Activated CD4-positive, alpha-beta T cell treated with anti-CD3 and anti-CD28 coated beads for 36 hours (primary cell): ENCODE measurements around the gene CHTOP. TPM values are rescaled to one million over a fixed set of nuclear protein-coding genes. Genes with fewer than 3 reads are reported as not detected.
"Not testable (repeated sequence)": the region's sequence is repeated elsewhere in the genome, so short reads cannot be mapped to it uniquely, and the experiment has no call there.

Experiments used
- ATAC-seq: fragments of 200-7000 bp; cut with Tn5 transposase; one replicate; pipeline ENCODE4 v1.10.0; 2021; ENCODE audit warnings: mild to moderate bottlenecking, moderate library complexity
- CTCF ChIA-PET: fragments of 350-600 bp; sonication (Branson Sonifier 250); formaldehyde crosslinking; loops from one replicate; lab custom pipeline; 2021; ENCODE audit warnings: antibody characterized with exemption; lab: Charles Lee
- POLR2A ChIA-PET: fragments of 350-600 bp; sonication (Branson Sonifier 250); formaldehyde crosslinking; loops from one replicate; lab custom pipeline; 2021; ENCODE audit warnings: antibody characterized with exemption, inconsistent platforms; lab: Charles Lee
- DNase-seq: peaks from one replicate; pipeline ENCODE4 v3.0.0-alpha.2; 2020
- H3K27ac Mint-ChIP-seq: one replicate; pipeline ENCODE4 v1.8.0; 2021; ENCODE audit warnings: mixed read lengths
- H3K27me3 Mint-ChIP-seq: one replicate; pipeline ENCODE4 v1.8.0; 2021; ENCODE audit warnings: mixed read lengths
- H3K36me3 Mint-ChIP-seq: one replicate; pipeline ENCODE4 v1.8.0; 2021; ENCODE audit warnings: low read depth, mixed read lengths
- H3K4me1 Mint-ChIP-seq: one replicate; pipeline ENCODE4 v1.8.0; 2021; ENCODE audit warnings: mixed read lengths
- H3K4me3 Mint-ChIP-seq: one replicate; pipeline ENCODE4 v1.8.0; 2021; ENCODE audit warnings: mild to moderate bottlenecking, moderate library complexity, mixed read lengths
- H3K9me3 Mint-ChIP-seq: one replicate; pipeline ENCODE4 v1.8.0; 2021; ENCODE audit warnings: low read depth, mixed read lengths
- intact Hi-C, 2 experiments: fragments of 100-400 bp; cut with DNase I in 1 of 2; cut with micrococcal nuclease in 1 of 2; formaldehyde crosslinking; loops; one replicate each; pipeline versions ENCODE4 v1.14.2 to v1.15.1; 2022 to 2024; cut with DNase I, micrococcal nuclease
- total RNA-seq, 2 experiments: library from RNA; stranded (reverse); gene quantifications; one replicate each; pipeline ENCODE4 v1.2.3, GENCODE V29; 2021

Gene CHTOP
- 10 to 100 TPM; 85.1 to 91.4 TPM for total RNA-seq

GRCh38 chr1:153633754-153634665 is at the start of gene CHTOP:
CHTOP (plus strand) TSS chr1:153634066; CDS start chr1:153636589, 2,523 bp downstream.
- no peaks in the 10 kb centered on the region for H3K9me3 Mint-ChIP-seq
- H3K27me3 Mint-ChIP-seq: no peaks in the 10 kb centered on the region
- H3K36me3 Mint-ChIP-seq: peaks cover 36% of the 10 kb centered on the region
- H3K27ac Mint-ChIP-seq: peak within 1 kb of the TSS; percentile 98
- ATAC-seq: peak; percentile 93
- peak within 1 kb of the TSS; percentile 98 for H3K4me3 Mint-ChIP-seq
- peaks cover 50% of the 10 kb centered on the region for H3K4me1 Mint-ChIP-seq
- DNase-seq: peak; percentile 98
- CTCF ChIA-PET: interaction anchor here (0.8 to 2.5 kb wide), 16 partner anchors 9 to 352 kb away, joined by 3 to 18 read pairs (median 5); partner anchors contain the start of genes ILF2, RAB13, S100A14 and S100A2
- intact Hi-C loops: loop anchor here (1.0 to 5.0 kb wide), 15 partner anchors 17 to 1599 kb away; partner anchors contain the start of genes SNAPIN (in 2 of the 2), GATAD2B (in 1 of the 2), INTS3 (in 1 of the 2) and JTB (in 1 of the 2)
- POLR2A ChIA-PET: interaction anchor here (0.6 to 1.8 kb wide), 21 partner anchors 9 to 1566 kb away, joined by 3 to 13 read pairs (median 4); partner anchors contain the start of genes DENND4B, ILF2, RPS27 and S100A4

- ATAC-seq: no peak
- H3K4me1 Mint-ChIP-seq: no peaks in the 10 kb centered on the region
- intact Hi-C loops: no loop called here
- H3K4me3 Mint-ChIP-seq: no peak overlapping the region
- no peaks in the 10 kb centered on the region for H3K9me3 Mint-ChIP-seq
- POLR2A ChIA-PET: no interaction called here
- H3K27me3 Mint-ChIP-seq: peaks cover 9% of the 10 kb centered on the region
- no peaks in the 10 kb centered on the region for H3K36me3 Mint-ChIP-seq
- no peak overlapping the region for H3K27ac Mint-ChIP-seq
- CTCF ChIA-PET: interaction anchor here (0.8 to 1.5 kb wide), 4 partner anchors 14 to 167 kb away, joined by 3 to 4 read pairs (median 4); no protein-coding TSS in a partner anchor
- DNase-seq: no peak
Observed at GRCh38 chr1:153585006-153585405, 48.9 kb upstream of the CHTOP start.

- Mint-ChIP-seq H3K9me3 (no peaks in the 10 kb centered on the region), H3K4me1 (no peaks in the 10 kb centered on the region), H3K36me3 (no peaks in the 10 kb centered on the region), H3K27me3 (peaks cover 9% of the 10 kb centered on the region), H3K4me3 (no peak overlapping the region), H3K27ac (no peak overlapping the region)
- DNase-seq: no peak
- CTCF ChIA-PET: interaction anchor here (1.1 to 1.6 kb wide), 3 partner anchors 16 to 52 kb away, joined by 3 to 4 read pairs (median 3); no protein-coding TSS in a partner anchor
- ATAC-seq: no peak
- intact Hi-C loops: no loop called here
- POLR2A ChIA-PET: no interaction called here
Observed at GRCh38 chr1:153586347-153586746, 47.5 kb upstream of the CHTOP start.

- Mint-ChIP-seq H3K27me3 (peaks cover 9% of the 10 kb centered on the region), H3K4me1 (no peaks in the 10 kb centered on the region), H3K9me3 (no peaks in the 10 kb centered on the region), H3K27ac (no peak overlapping the region), H3K36me3 (no peaks in the 10 kb centered on the region), H3K4me3 (no peak overlapping the region)
- ChIA-PET POLR2A (no interaction called here), CTCF (interaction anchor here (0.7 to 1.6 kb wide), 3 partner anchors 20 to 53 kb away, joined by 3 to 4 read pairs (median 3); no protein-coding TSS in a partner anchor)
- DNase-seq (no peak), ATAC-seq (no peak)
- intact Hi-C loops: no loop called here
Observed at GRCh38 chr1:153587314-153587713, 46.6 kb upstream of the CHTOP start.

GRCh38 chr1:153588033-153588432 is 45.8 kb upstream of the CHTOP start:
- intact Hi-C loops, POLR2A ChIA-PET: not testable (repeated sequence)
- CTCF ChIA-PET: interaction anchor here (0.7 kb wide), 1 partner anchor 106 kb away, joined by 3 read pairs; no protein-coding TSS in a partner anchor

GRCh38 chr1:153588482-153588881 is 45.4 kb upstream of the CHTOP start:
- no peaks in the 10 kb centered on the region for H3K4me1 Mint-ChIP-seq
- H3K27ac Mint-ChIP-seq: no peak overlapping the region
- H3K4me3 Mint-ChIP-seq: no peak overlapping the region
- H3K9me3 Mint-ChIP-seq: no peaks in the 10 kb centered on the region
- intact Hi-C loops: no loop called here
- ATAC-seq: no peak
- H3K27me3 Mint-ChIP-seq: peaks cover 9% of the 10 kb centered on the region
- ChIA-PET CTCF (interaction anchor here (0.7 kb wide), 1 partner anchor 106 kb away, joined by 3 read pairs; no protein-coding TSS in a partner anchor), POLR2A (no interaction called here)
- no peak for DNase-seq
- H3K36me3 Mint-ChIP-seq: no peaks in the 10 kb centered on the region

More at GRCh38 chr1:153588033-153588432, 45.8 kb upstream of the CHTOP start:
- not testable (repeated sequence) for H3K9me3 Mint-ChIP-seq, H3K4me1 Mint-ChIP-seq, H3K36me3 Mint-ChIP-seq, H3K27me3 Mint-ChIP-seq, DNase-seq, H3K27ac Mint-ChIP-seq, ATAC-seq, H3K4me3 Mint-ChIP-seq

- no peak overlapping the region for H3K27ac Mint-ChIP-seq
- ATAC-seq (no peak), DNase-seq (no peak)
- peaks cover 9% of the 10 kb centered on the region for H3K4me1 Mint-ChIP-seq
- no peaks in the 10 kb centered on the region for H3K9me3 Mint-ChIP-seq
- ChIA-PET CTCF (interaction anchor here (1.1 to 1.4 kb wide), 5 partner anchors 11 to 90 kb away, joined by 3 to 6 read pairs (median 5); no protein-coding TSS in a partner anchor), POLR2A (no interaction called here)
- intact Hi-C loops: no loop called here
- no peaks in the 10 kb centered on the region for H3K27me3 Mint-ChIP-seq
- no peak overlapping the region for H3K4me3 Mint-ChIP-seq
- no peaks in the 10 kb centered on the region for H3K36me3 Mint-ChIP-seq
Observed at GRCh38 chr1:153592748-153593147, 41.1 kb upstream of the CHTOP start.

- peak; percentile 98 for ATAC-seq
- Mint-ChIP-seq H3K36me3 (no peaks in the 10 kb centered on the region), H3K27ac (peak overlapping the region; percentile 63), H3K4me3 (no peak overlapping the region), H3K9me3 (no peaks in the 10 kb centered on the region), H3K4me1 (peaks cover 17% of the 10 kb centered on the region), H3K27me3 (no peaks in the 10 kb centered on the region)
- POLR2A ChIA-PET: no interaction called here
- peak; percentile 51 for DNase-seq
- CTCF ChIA-PET: interaction anchor here (0.7 to 1.5 kb wide), 4 partner anchors 10 to 95 kb away, joined by 3 to 5 read pairs (median 3); no protein-coding TSS in a partner anchor
- intact Hi-C loops: loop anchor here in 1 of 2 experiments (1.0 kb wide), 1 partner anchor 24 kb away; no protein-coding TSS in a partner anchor
Observed at GRCh38 chr1:153597206-153597605, 36.7 kb upstream of the CHTOP start.

- Mint-ChIP-seq H3K27me3 (no peaks in the 10 kb centered on the region), H3K4me1 (peaks cover 22% of the 10 kb centered on the region), H3K36me3 (no peaks in the 10 kb centered on the region), H3K9me3 (no peaks in the 10 kb centered on the region), H3K4me3 (no peak overlapping the region), H3K27ac (peak overlapping the region; percentile 59)
- ChIA-PET CTCF (interaction anchor here (0.6 to 1.5 kb wide), 10 partner anchors 9 to 1603 kb away, joined by 3 to 7 read pairs (median 3); no protein-coding TSS in a partner anchor), POLR2A (no interaction called here)
- intact Hi-C loops: no loop called here
- ATAC-seq (peak; percentile 72), DNase-seq (peak; percentile 32)
Observed at GRCh38 chr1:153598309-153599172, 35.3 kb upstream of the CHTOP start.

GRCh38 chr1:153599847-153600246 is 34.0 kb upstream of the CHTOP start:
- Mint-ChIP-seq H3K27me3 (no peaks in the 10 kb centered on the region), H3K36me3 (no peaks in the 10 kb centered on the region), H3K9me3 (no peaks in the 10 kb centered on the region), H3K4me3 (no peak overlapping the region), H3K4me1 (peaks cover 22% of the 10 kb centered on the region), H3K27ac (no peak overlapping the region)
- intact Hi-C loops: loop anchor here in 1 of 2 experiments (10.0 kb wide), 1 partner anchor 245 kb away; the partner anchor contains the start of gene S100A9
- ChIA-PET CTCF (no interaction called here), POLR2A (no interaction called here)
- DNase-seq (no peak), ATAC-seq (no peak)
